Caco-2 (cell line): ENCODE results near the gene CLDN14. TPM values are rescaled to one million over a fixed set of nuclear protein-coding genes. Genes with fewer than 3 reads are reported as not detected.

Experiments used
- BruUV-seq: library from RNA; stranded (reverse); fragments of 400-500 nt; replicated peaks from 2 replicates; lab custom pipeline; 2021; lab: Mats Ljungman, UMichigan
- CTCF ChIA-PET: fragments of 300-600 bp; sonication (Branson Sonifier 250); formaldehyde crosslinking; loops from one replicate; lab custom pipeline; 2022; ENCODE audit warnings: antibody characterized with exemption; lab: Charles Lee
- POLR2A ChIA-PET: fragments of 300-600 bp; sonication (Branson Sonifier 250); formaldehyde crosslinking; loops from one replicate; lab custom pipeline; 2022; ENCODE audit warnings: antibody characterized with exemption; lab: Charles Lee
- DNase-seq, 2 experiments: peaks; one replicate each; pipeline versions ENCODE4 v3.0.0 to v3.0.0-alpha.2; 2020 to 2022
- H3K27me3 ChIP-seq: replicated peaks from 2 replicates; pipeline ENCODE4 v1.6.0; 2011; ENCODE audit warnings: low read length; ENCODE audit not compliant: control insufficient read depth, insufficient read depth
- H3K36me3 ChIP-seq: 2 replicates; pipeline ENCODE4 v1.5.1; 2011; ENCODE audit warnings: low read length; ENCODE audit not compliant: control insufficient read depth, insufficient read depth
- H3K4me1 ChIP-seq: fragments of 250-450 bp; sonication (Bioruptor Pico); 2 replicates; pipeline ENCODE4 v1.5.1; 2020; ENCODE audit warnings: mild to moderate bottlenecking
- H3K4me3 ChIP-seq: 2 replicates; pipeline ENCODE4 v1.5.1; 2011; ENCODE audit warnings: low read depth, mild to moderate bottlenecking, control low read depth, low read length
- H3K9me3 ChIP-seq: fragments of 250-450 bp; sonication (Bioruptor Pico); 2 replicates; pipeline ENCODE4 v1.5.1; 2020; ENCODE audit warnings: mild to moderate bottlenecking, moderate library complexity
- H3K27ac Mint-ChIP-seq: one replicate; pipeline ENCODE4 v1.8.0; 2022; ENCODE audit warnings: mixed read lengths; ENCODE audit not compliant: unreplicated experiment
- H3K27me3 Mint-ChIP-seq: one replicate; pipeline ENCODE4 v1.8.0; 2022; ENCODE audit warnings: mixed read lengths; ENCODE audit not compliant: insufficient read depth, unreplicated experiment
- H3K36me3 Mint-ChIP-seq: one replicate; pipeline ENCODE4 v1.8.0; 2022; ENCODE audit warnings: mild to moderate bottlenecking, mixed read lengths; ENCODE audit not compliant: insufficient read depth, unreplicated experiment
- H3K4me1 Mint-ChIP-seq: one replicate; pipeline ENCODE4 v1.8.0; 2022; ENCODE audit warnings: low read depth, mixed read lengths; ENCODE audit not compliant: unreplicated experiment
- H3K4me3 Mint-ChIP-seq: one replicate; pipeline ENCODE4 v1.8.0; 2022; ENCODE audit warnings: mild to moderate bottlenecking, moderate library complexity, mixed read lengths; ENCODE audit not compliant: unreplicated experiment
- H3K9me3 Mint-ChIP-seq: one replicate; pipeline ENCODE4 v1.8.0; 2022; ENCODE audit warnings: mixed read lengths; ENCODE audit not compliant: unreplicated experiment
- intact Hi-C: fragments of 100-400 bp; cut with micrococcal nuclease; formaldehyde crosslinking; loops from one replicate; pipeline ENCODE4 v1.10.0; 2022; ENCODE audit not compliant: unreplicated experiment
- total RNA-seq: library from RNA; stranded (reverse); gene quantifications from 2 replicates; pipeline ENCODE4 v1.2.3, GENCODE V29; 2022
- TF ChIP-seq, protein P1 (sequence below), 2 experiments: fragments of 200-600 bp in 1 of 2; IDR thresholded peaks; 1 replicate in 1 of 2; 2 replicates in 1 of 2; pipeline versions ENCODE4 v1.5.1 to v1.8.0; 2011 to 2022; ENCODE audit warnings: antibody characterized with exemption in 1 of 2, control low read depth in 1 of 2, inconsistent platforms in 1 of 2, low read depth in 1 of 2, low read length in 1 of 2, mild to moderate bottlenecking in 1 of 2, moderate library complexity in 1 of 2; ENCODE audit not compliant: insufficient read depth in 1 of 2, severe bottlenecking in 1 of 2, unreplicated experiment in 1 of 2

Gene CLDN14
- total RNA-seq, 1 experiment from 2014 or later = not detected

GRCh38 chr21:36502365-36502764 is 22.4 kb upstream of the CLDN14 start:
- Mint-ChIP-seq H3K9me3 (no peaks in the 10 kb centered on the region), H3K4me3 (no peak overlapping the region), H3K27ac (no peak overlapping the region), H3K4me1 (no peaks in the 10 kb centered on the region), H3K27me3 (no peaks in the 10 kb centered on the region), H3K36me3 (no peaks in the 10 kb centered on the region)
- Histone ChIP-seq H3K27me3 (no peaks in the 10 kb centered on the region), H3K9me3 (no peaks in the 10 kb centered on the region), H3K36me3 (no peaks in the 10 kb centered on the region), H3K4me3 (no peak overlapping the region), H3K4me1 (no peaks in the 10 kb centered on the region)
- CTCF ChIA-PET = interaction anchor here (0.6 kb wide), 1 partner anchor 85 kb away, joined by 9 read pairs; no protein-coding TSS in a partner anchor
- BruUV-seq = no TSS peak
- intact Hi-C loops = no loop called here
- DNase-seq = no peak
- TF ChIP-seq, protein P1, sequence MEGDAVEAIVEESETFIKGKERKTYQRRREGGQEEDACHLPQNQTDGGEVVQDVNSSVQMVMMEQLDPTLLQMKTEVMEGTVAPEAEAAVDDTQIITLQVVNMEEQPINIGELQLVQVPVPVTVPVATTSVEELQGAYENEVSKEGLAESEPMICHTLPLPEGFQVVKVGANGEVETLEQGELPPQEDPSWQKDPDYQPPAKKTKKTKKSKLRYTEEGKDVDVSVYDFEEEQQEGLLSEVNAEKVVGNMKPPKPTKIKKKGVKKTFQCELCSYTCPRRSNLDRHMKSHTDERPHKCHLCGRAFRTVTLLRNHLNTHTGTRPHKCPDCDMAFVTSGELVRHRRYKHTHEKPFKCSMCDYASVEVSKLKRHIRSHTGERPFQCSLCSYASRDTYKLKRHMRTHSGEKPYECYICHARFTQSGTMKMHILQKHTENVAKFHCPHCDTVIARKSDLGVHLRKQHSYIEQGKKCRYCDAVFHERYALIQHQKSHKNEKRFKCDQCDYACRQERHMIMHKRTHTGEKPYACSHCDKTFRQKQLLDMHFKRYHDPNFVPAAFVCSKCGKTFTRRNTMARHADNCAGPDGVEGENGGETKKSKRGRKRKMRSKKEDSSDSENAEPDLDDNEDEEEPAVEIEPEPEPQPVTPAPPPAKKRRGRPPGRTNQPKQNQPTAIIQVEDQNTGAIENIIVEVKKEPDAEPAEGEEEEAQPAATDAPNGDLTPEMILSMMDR (IDR thresholded peaks at IDR 0.05; ENCODE audit: insufficient read depth in 1 of 2, low read depth in 1 of 2, low read length in 1 of 2, severe bottlenecking in 1 of 2, unreplicated experiment in 1 of 2) = no peak
- POLR2A ChIA-PET = no interaction called here

GRCh38 chr21:36501589-36501892 is 21.6 kb upstream of the CLDN14 start:
- ChIA-PET CTCF (no interaction called here), POLR2A (no interaction called here)
- no peaks in the 10 kb centered on the region for H3K27me3 ChIP-seq
- no TSS peak for BruUV-seq
- no peak overlapping the region for H3K27ac Mint-ChIP-seq
- H3K9me3 Mint-ChIP-seq = no peaks in the 10 kb centered on the region
- TF ChIP-seq, protein P1 (IDR thresholded peaks at IDR 0.05; ENCODE audit: insufficient read depth in 1 of 2, low read depth in 1 of 2, low read length in 1 of 2, severe bottlenecking in 1 of 2, unreplicated experiment in 1 of 2) = no peak
- H3K36me3 ChIP-seq = no peaks in the 10 kb centered on the region
- no peak for DNase-seq
- intact Hi-C loops = no loop called here
- no peaks in the 10 kb centered on the region for H3K9me3 ChIP-seq
- no peak overlapping the region for H3K4me3 Mint-ChIP-seq
- H3K27me3 Mint-ChIP-seq = no peaks in the 10 kb centered on the region
- no peak overlapping the region for H3K4me3 ChIP-seq
- H3K4me1 ChIP-seq = no peaks in the 10 kb centered on the region
- H3K36me3 Mint-ChIP-seq = no peaks in the 10 kb centered on the region
- H3K4me1 Mint-ChIP-seq = no peaks in the 10 kb centered on the region

GRCh38 chr21:36499578-36500471 is 19.9 kb upstream of the CLDN14 start:
- CTCF ChIA-PET = no interaction called here
- Histone ChIP-seq H3K4me3 (no peak overlapping the region), H3K9me3 (no peaks in the 10 kb centered on the region), H3K36me3 (no peaks in the 10 kb centered on the region), H3K4me1 (no peaks in the 10 kb centered on the region), H3K27me3 (no peaks in the 10 kb centered on the region)
- POLR2A ChIA-PET = no interaction called here
- H3K27me3 Mint-ChIP-seq = no peaks in the 10 kb centered on the region
- no peaks in the 10 kb centered on the region for H3K9me3 Mint-ChIP-seq
- no peak overlapping the region for H3K27ac Mint-ChIP-seq
- TF ChIP-seq, protein P1 (IDR thresholded peaks at IDR 0.05; ENCODE audit: insufficient read depth in 1 of 2, low read depth in 1 of 2, low read length in 1 of 2, severe bottlenecking in 1 of 2, unreplicated experiment in 1 of 2) = no peak
- intact Hi-C loops = no loop called here
- H3K4me1 Mint-ChIP-seq = no peaks in the 10 kb centered on the region
- BruUV-seq = no TSS peak
- H3K4me3 Mint-ChIP-seq = no peak overlapping the region
- no peaks in the 10 kb centered on the region for H3K36me3 Mint-ChIP-seq
- DNase-seq = no peak
